HCT116 (cell line): ENCODE measurements around the gene PHOSPHO1. TPM values are rescaled to one million over a fixed set of nuclear protein-coding genes. Genes with fewer than 3 reads are reported as not detected.
"Not testable (repeated sequence)": the region's sequence is repeated elsewhere in the genome, so short reads cannot be mapped to it uniquely, and the experiment has no call there.

Experiments
- ATAC-seq: fragments of 200-7000 bp; cut with Tn5 transposase; 2 replicates; pipeline ENCODE4 v1.9.1; 2020; ENCODE audit warnings: mild to moderate bottlenecking, moderate library complexity
- BruUV-seq: library from RNA; stranded (reverse); fragments of 400-500 nt; replicated peaks from 2 replicates; lab custom pipeline; 2021; lab: Mats Ljungman, UMichigan
- CTCF ChIA-PET: fragments of 300-600 bp; sonication (Branson Sonifier 250); formaldehyde crosslinking; loops from one replicate; lab custom pipeline; 2021; ENCODE audit warnings: antibody characterized with exemption; lab: Charles Lee
- POLR2A ChIA-PET: fragments of 300-600, 350-600 bp; sonication (Branson Sonifier 250); formaldehyde crosslinking; loops from one replicate; lab custom pipeline; 2021; ENCODE audit warnings: antibody characterized with exemption; lab: Charles Lee
- RAD21 ChIA-PET, 2 experiments: fragments of 300-600 bp; sonication (Branson Sonifier 250); formaldehyde crosslinking; loops; one replicate each; lab custom pipeline; 2023; ENCODE audit warnings: low total read pairs in 2 of 2; ENCODE audit not compliant: uncharacterized antibody in 2 of 2, unreplicated experiment in 2 of 2, low non-redundant PET in 1 of 2; lab: Charles Lee
- DNase-seq: peaks from one replicate; pipeline ENCODE4 v3.0.0-alpha.2; 2010; ENCODE audit warnings: low read depth, low spot score
- H2AFZ ChIP-seq: fragments of 200-600 bp; shearing (Covaris generic), sonication (generic); 2 replicates; pipeline ENCODE4 v1.6.1; 2017; ENCODE audit warnings: low read depth, mixed run types, mixed read lengths, antibody characterized with exemption, low read length; ENCODE audit not compliant: poor library complexity, severe bottlenecking
- H3K27ac ChIP-seq: 2 replicates; pipeline ENCODE4 v1.5.1; 2012; ENCODE audit warnings: low read depth, low read length
- H3K27me3 ChIP-seq: fragments of 200-600 bp; sonication (generic); 2 replicates; pipeline ENCODE4 v1.6.1; 2016; ENCODE audit warnings: mixed run types, low read length, mixed read lengths; ENCODE audit not compliant: insufficient read depth
- H3K36me3 ChIP-seq, 2 experiments: fragments of 200-500 bp in 1 of 2; fragments of 200-600 bp in 1 of 2; sonication (Bioruptor generic) in 1 of 2; sonication (generic) in 1 of 2; 2 replicates each; pipeline versions ENCODE4 v1.5.1 to v1.6.1; 2014 to 2016; ENCODE audit warnings: low read length in 2 of 2, inconsistent platforms in 1 of 2, mixed read lengths in 1 of 2, mixed run types in 1 of 2; ENCODE audit not compliant: insufficient read depth in 2 of 2, control insufficient read depth in 1 of 2
- H3K4me1 ChIP-seq, 2 experiments: fragments of 200-600 bp in 1 of 2; sonication (generic) in 1 of 2; 2 replicates each; pipeline versions ENCODE4 v1.5.1 to v1.6.1; 2012 to 2017; ENCODE audit warnings: low read length in 2 of 2, inconsistent platforms in 1 of 2, mild to moderate bottlenecking in 1 of 2, mixed read lengths in 1 of 2, mixed run types in 1 of 2, moderate library complexity in 1 of 2; ENCODE audit not compliant: insufficient read depth in 2 of 2, control insufficient read depth in 1 of 2
- H3K4me2 ChIP-seq: fragments of 200-600 bp; sonication (generic); 2 replicates; pipeline ENCODE4 v1.6.1; 2017; ENCODE audit warnings: mixed run types, low read length, mixed read lengths
- H3K4me3 ChIP-seq, 2 experiments: fragments of 200-600 bp in 1 of 2; sonication (generic) in 1 of 2; replicated peaks in 1 of 2; 2 replicates each; pipeline ENCODE4 v1.5.1; 2011 to 2016; ENCODE audit warnings: low read length in 2 of 2, control low read depth in 1 of 2, low read depth in 1 of 2, mild to moderate bottlenecking in 1 of 2, mixed read lengths in 1 of 2, mixed run types in 1 of 2
- H3K79me2 ChIP-seq: fragments of 200-600 bp; sonication (generic); 2 replicates; pipeline ENCODE4 v1.6.1; 2017; ENCODE audit warnings: mild to moderate bottlenecking, mixed run types, low read length, moderate library complexity, mixed read lengths; ENCODE audit not compliant: insufficient read depth
- H3K9ac ChIP-seq: fragments of 200-600 bp; sonication (generic); 2 replicates; pipeline ENCODE4 v1.6.1; 2016; ENCODE audit warnings: low read length, mixed read lengths
- H3K9me2 ChIP-seq: fragments of 200-600 bp; sonication (generic), shearing (Covaris generic); 2 replicates; pipeline ENCODE4 v1.6.1; 2017; ENCODE audit warnings: mixed run types, mild to moderate bottlenecking, moderate library complexity; ENCODE audit not compliant: insufficient read depth
- H3K9me3 ChIP-seq, 2 experiments: fragments of 200-500 bp in 1 of 2; fragments of 200-600 bp in 1 of 2; sonication (Bioruptor generic) in 1 of 2; sonication (generic) in 1 of 2; 2 replicates each; pipeline ENCODE4 v1.6.1; 2014 to 2017; ENCODE audit warnings: low read length in 2 of 2, mixed read lengths in 2 of 2, inconsistent platforms in 1 of 2, low read depth in 1 of 2, mild to moderate bottlenecking in 1 of 2, mixed run types in 1 of 2, moderate library complexity in 1 of 2; ENCODE audit not compliant: control insufficient read depth in 1 of 2, insufficient read depth in 1 of 2
- H4K20me1 ChIP-seq: fragments of 200-600 bp; sonication (generic), shearing (Covaris generic); 2 replicates; pipeline ENCODE4 v1.6.1; 2017; ENCODE audit warnings: mixed run types, mild to moderate bottlenecking, moderate library complexity; ENCODE audit not compliant: insufficient read depth
- ATF3 ChIP-seq: IDR thresholded peaks from 2 replicates; pipeline ENCODE4 v1.6.1; 2012
- CBX3 ChIP-seq: IDR thresholded peaks from 2 replicates; pipeline ENCODE4 v1.6.1; 2012; ENCODE audit warnings: low read depth
- CEBPB ChIP-seq: IDR thresholded peaks from 2 replicates; pipeline ENCODE4 v1.6.1; 2012; ENCODE audit warnings: low read depth
- CTCF ChIP-seq, 3 experiments: fragments of 200-600 bp in 1 of 3; sonication (generic) in 1 of 3; IDR thresholded peaks in 2 of 3; conservative IDR thresholded peaks in 1 of 3; 2 replicates each; pipeline ENCODE4 v1.5.1; 2012 to 2017; ENCODE audit warnings: low read depth in 2 of 3, low read length in 2 of 3, antibody characterized with exemption in 1 of 3, borderline replicate concordance in 1 of 3, control low read depth in 1 of 3, mild to moderate bottlenecking in 1 of 3, mixed read lengths in 1 of 3, mixed run types in 1 of 3, moderate library complexity in 1 of 3; ENCODE audit not compliant: insufficient read depth in 1 of 3
- EGR1 ChIP-seq: IDR thresholded peaks from 2 replicates; pipeline ENCODE4 v1.6.1; 2012; ENCODE audit warnings: low read depth
- FOSL1 ChIP-seq: IDR thresholded peaks from 2 replicates; pipeline ENCODE4 v1.6.1; 2012; ENCODE audit warnings: low read depth
- MAX ChIP-seq: IDR thresholded peaks from 2 replicates; pipeline ENCODE4 v1.6.1; 2012
- POLR2A ChIP-seq: IDR thresholded peaks from 2 replicates; pipeline ENCODE4 v1.7.0; 2011; ENCODE audit warnings: borderline replicate concordance; ENCODE audit not compliant: insufficient read depth, insufficient read length; ENCODE audit errors: extremely low read depth
- POLR2AphosphoS5 ChIP-seq: IDR thresholded peaks from 2 replicates; pipeline ENCODE4 v1.6.1; 2011; ENCODE audit warnings: mild to moderate bottlenecking, low read depth, low read length, moderate library complexity
- SIN3A ChIP-seq: IDR thresholded peaks from 2 replicates; pipeline ENCODE4 v1.6.1; 2012; ENCODE audit warnings: low read depth
- SP1 ChIP-seq: IDR thresholded peaks from 2 replicates; pipeline ENCODE4 v1.6.1; 2012; ENCODE audit warnings: low read depth
- SRF ChIP-seq: IDR thresholded peaks from 2 replicates; pipeline ENCODE4 v1.6.1; 2012; ENCODE audit warnings: low read depth
- TCF7L2 ChIP-seq: IDR thresholded peaks from 2 replicates; pipeline ENCODE4 v1.7.0; 2011; ENCODE audit warnings: borderline replicate concordance, inconsistent platforms; ENCODE audit not compliant: insufficient read depth, insufficient read length; ENCODE audit errors: extremely low read depth
- YY1 ChIP-seq: IDR thresholded peaks from 2 replicates; pipeline ENCODE4 v1.6.1; 2011; ENCODE audit warnings: low read length, low read depth, moderate library complexity, mild to moderate bottlenecking; ENCODE audit not compliant: insufficient replicate concordance; ENCODE audit errors: extremely low read depth
- ZBTB33 ChIP-seq: IDR thresholded peaks from 2 replicates; pipeline ENCODE4 v1.6.1; 2011; ENCODE audit warnings: mild to moderate bottlenecking, low read length, moderate library complexity; ENCODE audit not compliant: insufficient replicate concordance; ENCODE audit errors: extremely low read depth
- ZFX ChIP-seq: fragments of 450-650 bp; IDR thresholded peaks from 2 replicates; pipeline ENCODE4 v1.6.1; 2017
- ZNF274 ChIP-seq: fragments of 200-500 bp; sonication (Bioruptor generic); IDR thresholded peaks from 2 replicates; pipeline ENCODE4 v1.6.1; 2014; ENCODE audit warnings: mild to moderate bottlenecking, low read depth, low read length, inconsistent platforms
- intact Hi-C: fragments of 100-400 bp; cut with micrococcal nuclease; formaldehyde crosslinking; loops from 2 replicates; pipeline ENCODE4 v1.10.0; 2022
- total RNA-seq: library from RNA; stranded (reverse); gene quantifications from one replicate; pipeline ENCODE4 v1.2.1, GENCODE V29; 2021; ENCODE audit not compliant: unreplicated experiment

Gene PHOSPHO1
- total RNA-seq, 1 experiment from 2014 or later: 3.0 TPM

GRCh38 chr17:49266233-49266632 is 35.6 kb upstream of the PHOSPHO1 start:
- H3K9ac ChIP-seq: no peak overlapping the region
- ChIA-PET CTCF (interaction anchor here (0.7 kb wide), 1 partner anchor 1201 kb away, joined by 4 read pairs; no protein-coding TSS in a partner anchor), RAD21 (no interaction called here), POLR2A (no interaction called here)
- no peak for ATAC-seq
- H3K79me2 ChIP-seq: no peaks in the 10 kb centered on the region
- H4K20me1 ChIP-seq: no peaks in the 10 kb centered on the region
- H3K9me2 ChIP-seq: no peaks in the 10 kb centered on the region
- no peak for DNase-seq
- peaks cover 2 to 9% of the 10 kb centered on the region in 2 experiments for H3K4me1 ChIP-seq
- no peak overlapping the region for H2AFZ ChIP-seq
- intact Hi-C loops: no loop called here
- H3K4me2 ChIP-seq: no peak overlapping the region
- H3K9me3 ChIP-seq: no peaks in the 10 kb centered on the region
- H3K36me3 ChIP-seq: no peaks in the 10 kb centered on the region
- H3K27ac ChIP-seq: no peak overlapping the region
- no peak overlapping the region for H3K4me3 ChIP-seq
- H3K27me3 ChIP-seq: no peaks in the 10 kb centered on the region
- TF ChIP-seq CBX3: no peak
- no peak for TF ChIP-seq ZFX
- TF ChIP-seq SRF: no peak
- no peak for TF ChIP-seq FOSL1
- no peak for TF ChIP-seq EGR1
- TF ChIP-seq ZBTB33: no peak
- no peak for TF ChIP-seq YY1
- TF ChIP-seq SIN3A: no peak
- no peak for TF ChIP-seq ATF3
- TF ChIP-seq SP1: no peak
- TF ChIP-seq MAX: no peak
- TF ChIP-seq TCF7L2: no peak
- TF ChIP-seq CEBPB: no peak
- no peak for TF ChIP-seq POLR2AphosphoS5
- TF ChIP-seq ZNF274: no peak
- no peak for TF ChIP-seq POLR2A
- no peak for TF ChIP-seq CTCF (IDR thresholded peaks at IDR 0.05 in 2 of 3, conservative IDR thresholded peaks at IDR 0.05 in 1 of 3; ENCODE audit: borderline replicate concordance in 1 of 3, insufficient read depth in 1 of 3, low read depth in 2 of 3, low read length in 2 of 3)
- no TSS peak for BruUV-seq

GRCh38 chr17:49261540-49261939 is 31.0 kb upstream of the PHOSPHO1 start:
- H3K36me3 ChIP-seq, DNase-seq, ATAC-seq, H3K27me3 ChIP-seq, H2AFZ ChIP-seq, H3K9ac ChIP-seq, H3K9me3 ChIP-seq, H3K79me2 ChIP-seq, BruUV-seq, RAD21 ChIA-PET, H3K4me2 ChIP-seq, H3K4me3 ChIP-seq, H4K20me1 ChIP-seq, intact Hi-C loops, H3K27ac ChIP-seq, H3K9me2 ChIP-seq: not testable (repeated sequence)
- ChIA-PET POLR2A (interaction anchor here (1.4 to 1.6 kb wide), 3 partner anchors 12 to 70 kb away, joined by 3 to 4 read pairs (median 4); no protein-coding TSS in a partner anchor), CTCF (interaction anchor here (1.3 to 1.4 kb wide), 2 partner anchors 29 to 81 kb away, joined by 3 to 4 read pairs; no protein-coding TSS in a partner anchor)
- H3K4me1 ChIP-seq: peaks cover 15 to 28% of the 10 kb centered on the region in 2 experiments
